Activated T-cell treated with anti-CD3 and anti-CD28 coated beads, Interleukin-2, amount 50 U/mL, for 48 hours (primary cell): ENCODE data around the gene SLC15A3.

ENCODE experiments used
- DNase-seq, 2 experiments: peaks; one replicate each; pipeline ENCODE4 v3.0.0-alpha.2; 2020

Gene SLC15A3

DNA sequence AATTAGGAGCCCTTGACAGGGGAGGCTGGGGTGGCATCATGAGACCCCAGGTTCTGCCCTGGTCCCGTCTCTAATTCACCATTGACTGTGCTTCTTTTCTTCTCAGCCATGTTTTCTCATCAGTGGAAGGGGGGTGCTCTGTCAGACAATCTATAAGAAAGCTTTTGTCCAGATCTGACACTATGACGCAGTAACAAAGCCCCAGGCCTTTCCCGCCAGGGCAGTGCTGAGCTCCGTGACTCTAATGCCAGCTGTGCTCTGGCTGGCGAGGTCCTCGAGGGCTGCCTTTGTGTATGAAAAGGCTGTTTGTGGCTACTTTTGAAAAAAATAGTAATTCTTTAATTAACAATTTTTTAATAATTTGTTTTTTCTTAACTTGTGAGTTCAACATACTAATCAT is 22.8 kb upstream of the SLC15A3 start:
- peak; percentile 62 for DNase-seq

DNA sequence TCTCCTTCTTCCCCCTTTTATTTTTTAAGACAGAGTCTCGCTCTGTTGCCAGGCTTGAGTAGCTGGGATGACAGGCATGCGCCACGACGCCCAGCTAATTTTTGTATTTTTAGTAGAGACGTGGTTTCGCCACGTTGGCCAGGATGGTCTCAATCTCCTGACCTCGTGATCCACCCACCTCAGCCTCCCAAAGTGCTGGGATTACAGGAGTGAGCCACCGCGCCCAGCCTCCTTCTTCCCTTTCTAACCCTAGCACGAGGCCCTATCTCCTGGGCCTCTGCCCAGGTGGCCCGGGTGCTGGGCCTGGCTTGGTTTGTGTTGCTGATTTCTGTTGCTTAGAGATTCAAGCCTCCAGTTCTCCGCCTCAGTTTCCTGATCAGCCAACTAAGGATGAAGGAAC is 22.3 kb upstream of the SLC15A3 start:
- peak; percentile 64 to 67 for DNase-seq

GRCh38 chr11:60973699-60974098 is 21.7 kb upstream of the SLC15A3 start:
- DNase-seq = peak; percentile 65 to 66

DNA sequence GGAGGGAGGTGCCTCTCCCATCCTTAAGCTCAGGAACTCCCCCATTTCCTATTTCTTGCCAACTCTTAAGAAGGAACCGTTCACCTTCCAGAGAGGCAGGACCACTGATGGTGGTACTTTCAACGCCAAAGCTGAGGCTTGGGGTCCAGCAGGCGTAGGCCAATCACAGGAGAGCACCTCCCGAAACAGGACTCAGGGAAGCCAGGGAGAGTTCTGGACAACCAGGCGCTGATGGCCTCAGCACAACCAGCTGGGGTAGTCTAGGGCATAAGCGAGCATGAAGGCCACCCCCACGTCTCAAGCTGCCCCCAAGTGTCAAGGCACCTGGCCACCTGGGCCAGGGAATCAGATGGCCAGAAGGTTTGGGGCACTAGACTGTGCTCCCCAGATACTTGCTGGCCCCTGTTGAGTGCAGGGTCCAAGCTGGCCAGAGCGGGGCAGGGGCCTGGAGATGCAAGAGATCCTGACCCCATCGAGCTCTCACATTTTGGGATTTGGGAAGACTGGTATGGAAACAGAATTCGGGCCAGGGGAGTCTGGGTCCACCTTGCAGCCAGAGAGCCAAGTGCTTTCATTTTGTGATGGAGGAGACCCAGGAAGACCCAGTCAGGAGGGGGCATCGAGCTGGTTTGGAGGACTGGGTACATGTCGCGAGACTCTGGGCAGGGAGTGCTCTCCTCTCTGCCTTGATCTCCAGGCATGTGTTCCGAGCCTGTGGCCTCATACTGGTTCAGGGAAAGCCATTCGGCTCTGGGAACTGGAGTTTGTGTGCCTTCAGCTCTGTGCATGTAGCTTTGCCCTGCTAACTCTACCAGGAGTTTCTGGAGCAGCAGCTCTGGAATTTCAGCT is 20.4 kb upstream of the SLC15A3 start:
- DNase-seq = peak; percentile 58 to 65

DNA sequence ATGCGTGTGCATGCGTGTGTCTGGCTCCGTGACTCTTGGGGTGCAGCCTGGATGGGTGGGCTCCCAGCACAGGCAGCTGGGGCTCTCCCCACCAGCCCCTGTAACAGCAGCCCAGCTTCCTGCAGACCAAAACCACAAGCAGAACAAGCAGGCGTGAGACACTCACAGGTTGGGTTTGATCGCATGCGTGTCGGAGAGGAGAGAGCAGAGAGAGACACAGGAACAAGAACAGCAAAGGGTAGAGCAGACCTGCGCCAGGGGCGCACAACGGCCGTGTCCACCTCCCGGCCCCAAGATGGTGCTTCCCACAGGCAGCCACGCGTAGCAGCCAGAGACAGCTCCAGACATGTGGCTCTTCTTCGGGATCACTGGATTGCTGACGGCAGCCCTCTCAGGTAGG is 19.5 kb upstream of the SLC15A3 start, which contains the start of gene CD6:
CD6 (plus strand) TSS at position 161 of the 400 bp plus-strand sequence; CDS start at position 347, 186 bp downstream.
- DNase-seq = peak; percentile 79 to 81

DNA sequence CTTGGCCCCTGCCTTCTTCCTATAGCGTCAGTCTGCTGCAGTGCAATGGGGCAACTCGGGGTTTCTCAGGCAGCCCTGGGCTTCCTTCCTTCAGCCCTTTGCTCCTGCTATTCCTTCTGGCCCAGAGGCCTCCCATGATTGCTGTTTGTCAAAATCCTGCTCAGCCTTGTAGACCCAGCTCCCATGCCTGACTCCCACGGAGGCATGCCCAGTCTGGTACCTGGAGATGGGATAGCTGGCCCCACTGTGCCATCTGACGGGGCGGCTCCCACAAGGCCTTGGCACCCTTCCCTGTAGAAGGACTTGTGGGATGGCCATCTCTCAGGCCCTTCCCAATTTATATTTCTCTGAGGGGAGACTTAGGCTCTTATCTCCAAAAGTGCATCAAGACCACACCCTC is 18.9 kb upstream of the SLC15A3 start:
- DNase-seq = peak; percentile 36 to 49

DNA sequence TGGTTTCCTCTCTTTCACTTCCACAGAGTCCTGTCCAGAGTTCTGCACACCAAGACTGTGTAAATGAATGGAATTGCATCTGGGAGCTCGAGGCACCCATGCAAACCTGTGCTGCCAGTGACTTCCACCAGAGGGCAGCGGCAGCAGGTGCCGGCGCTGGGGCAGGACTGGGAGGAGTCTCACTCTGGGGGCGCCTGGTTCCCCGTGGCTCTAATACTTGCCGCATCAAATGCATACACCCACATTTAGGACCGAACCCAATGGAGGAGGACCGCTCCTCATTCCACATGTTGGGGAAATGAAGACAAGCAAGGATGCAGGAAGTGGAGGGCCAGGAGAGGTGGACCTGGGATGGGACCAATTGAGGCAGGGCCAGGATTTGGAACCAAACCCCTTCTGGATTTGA is 18.4 kb upstream of the SLC15A3 start:
- DNase-seq = peak; percentile 91

DNA sequence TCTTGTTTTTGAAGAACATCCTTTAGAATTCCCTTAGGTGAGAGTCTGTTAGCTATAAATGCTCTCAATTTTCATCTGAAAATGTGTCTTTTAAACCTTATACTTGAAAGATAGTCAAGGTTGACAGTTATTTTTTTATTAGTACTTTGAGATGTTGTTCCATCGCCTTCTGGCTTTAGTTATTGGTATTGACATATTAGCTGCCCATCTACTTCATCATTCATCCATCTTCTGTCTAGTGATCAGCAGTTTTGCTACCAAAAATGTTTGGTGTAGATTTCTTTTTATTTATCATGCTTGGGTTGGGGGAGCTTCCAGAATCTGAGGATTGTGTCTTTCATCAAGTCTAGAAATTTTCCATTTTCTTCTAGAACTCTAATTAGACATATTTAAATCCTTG is 16.2 kb upstream of the SLC15A3 start:
- no peak for DNase-seq

DNA sequence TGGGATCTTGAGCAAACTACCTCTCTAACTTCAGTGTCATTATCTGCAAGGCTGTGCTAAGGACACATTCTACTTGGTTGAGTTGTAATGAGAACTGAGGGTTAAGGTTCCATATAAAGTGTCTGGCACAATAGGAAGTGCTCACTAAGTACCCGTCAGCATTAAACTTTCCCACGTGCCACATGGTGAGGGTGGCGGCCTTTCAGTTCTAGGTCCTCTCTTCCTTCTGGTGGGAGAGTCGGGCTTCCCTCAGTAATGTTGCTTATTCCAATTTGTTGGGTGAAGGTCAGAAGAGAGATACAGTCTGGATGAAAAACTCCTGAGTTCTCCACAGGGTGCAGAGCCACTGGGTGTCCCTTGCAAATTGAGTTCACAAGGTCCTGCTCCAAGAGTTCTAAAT is 14.9 kb upstream of the SLC15A3 start:
- DNase-seq = no peak

DNA sequence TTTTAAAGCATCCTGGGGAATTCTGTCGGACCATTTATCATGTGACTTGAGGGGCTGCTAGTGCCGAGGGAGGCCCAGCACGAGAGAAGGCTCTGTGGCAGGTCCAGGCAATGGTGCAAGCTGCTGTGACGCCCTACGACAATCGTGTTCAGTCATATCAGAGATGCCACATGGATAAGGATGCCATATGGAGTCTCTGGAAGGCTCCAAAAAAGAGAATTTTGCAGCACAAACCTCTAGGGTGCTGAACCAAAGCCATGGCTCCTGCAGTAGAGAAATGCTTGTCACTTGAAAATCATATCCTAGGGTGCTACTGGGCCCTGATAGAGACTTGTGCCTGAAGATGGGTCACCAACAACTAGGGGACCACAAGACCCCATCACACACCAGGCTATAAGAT is 12.8 kb upstream of the SLC15A3 start:
- no peak for DNase-seq

DNA sequence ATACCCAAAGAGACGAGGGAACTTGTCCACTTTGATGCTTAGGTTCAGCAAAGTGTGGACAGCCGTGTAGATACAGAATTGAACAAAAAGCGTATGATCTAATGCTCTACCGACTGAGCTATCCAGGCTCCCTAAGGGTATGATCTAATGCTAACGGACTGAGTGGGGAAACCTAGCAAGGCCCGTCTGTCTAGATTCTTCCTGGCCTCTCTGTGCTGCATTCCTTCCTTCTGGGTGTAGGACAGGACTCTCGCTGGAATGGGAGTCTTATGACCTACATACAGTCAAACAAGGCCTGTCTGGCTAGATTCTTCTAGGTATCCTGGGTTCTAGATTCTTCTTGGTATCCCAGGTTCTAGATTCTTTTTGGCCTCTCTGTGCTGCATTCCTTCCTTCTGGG is 8.4 kb upstream of the SLC15A3 start:
- no peak for DNase-seq

DNA sequence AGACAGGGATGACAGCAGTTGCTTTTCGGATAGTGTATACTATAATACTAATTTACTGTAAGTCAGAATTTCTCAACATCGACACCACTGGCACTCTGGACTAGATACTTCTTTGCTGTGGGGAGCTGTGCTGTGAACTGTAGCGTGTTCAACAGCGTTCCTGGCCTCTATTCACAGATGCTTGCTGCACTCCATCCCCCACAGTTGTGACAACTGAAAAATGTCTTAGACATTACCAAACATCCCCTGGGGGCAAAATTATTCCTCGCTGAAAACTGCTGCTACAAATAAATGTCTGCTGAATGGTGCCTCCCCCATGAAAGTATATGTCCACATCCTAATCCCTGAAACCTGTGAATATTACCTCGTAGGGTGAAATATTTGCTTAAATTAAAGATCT is 7.5 kb upstream of the SLC15A3 start:
- no peak for DNase-seq

- DNase-seq = no peak
Measured at GRCh38 chr11:60957188-60957587, 5.2 kb upstream of the SLC15A3 start.

GRCh38 chr11:60955571-60955970 is 3.6 kb upstream of the SLC15A3 start:
- DNase-seq = no peak

DNA sequence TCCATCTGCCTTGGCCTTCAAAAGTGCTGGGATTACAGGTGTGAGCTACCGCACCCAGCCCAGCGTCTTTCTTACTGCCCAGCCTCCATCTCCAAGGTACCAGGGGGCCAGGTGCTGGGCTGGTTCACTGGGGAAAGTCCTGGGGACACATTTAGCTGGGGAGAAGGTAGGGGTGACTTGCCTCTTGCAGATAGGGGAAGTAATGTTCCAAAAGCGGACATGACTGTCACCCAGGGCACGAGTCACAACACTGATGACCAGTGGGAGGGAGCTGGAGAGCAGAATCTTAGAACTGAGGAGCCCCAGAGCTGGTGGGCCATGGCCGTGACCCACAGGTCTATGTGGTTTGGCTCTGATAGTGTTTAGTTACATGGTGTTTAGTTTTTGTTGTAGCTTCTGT is 2.4 kb upstream of the SLC15A3 start:
- DNase-seq = no peak

- no peak for DNase-seq
Measured at GRCh38 chr11:60953781-60954180, 1.8 kb upstream of the SLC15A3 start.

DNA sequence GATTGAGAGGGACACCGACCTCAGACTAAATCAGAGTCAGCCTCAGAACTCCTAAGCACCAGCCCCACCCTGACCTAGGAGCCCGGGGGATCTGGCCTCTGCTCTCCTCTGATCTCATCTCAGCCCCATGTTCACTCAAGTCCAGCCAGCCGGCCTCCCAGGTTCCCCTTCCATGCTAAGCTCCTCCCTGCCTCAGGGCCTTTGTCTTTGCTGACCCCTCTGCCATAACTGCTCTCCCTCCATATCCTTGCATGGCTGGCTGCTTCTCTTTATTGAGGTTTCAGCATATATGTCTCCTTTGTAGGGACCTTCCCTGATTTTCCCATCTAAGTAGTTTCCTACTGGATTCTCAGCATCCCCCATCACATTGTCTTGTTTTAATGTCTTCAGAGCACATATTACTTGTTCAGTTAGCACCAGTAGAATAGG is 780 bp upstream of the SLC15A3 start:
- no peak for DNase-seq

GRCh38 chr11:60951606-60951903 is 421 bp downstream of the SLC15A3 start:
- DNase-seq = peak in 1 of 2 experiments; percentile 35

- DNase-seq = peak; percentile 38 to 54
Measured at GRCh38 chr11:60950933-60951605, 907 bp downstream of the SLC15A3 start.

DNA sequence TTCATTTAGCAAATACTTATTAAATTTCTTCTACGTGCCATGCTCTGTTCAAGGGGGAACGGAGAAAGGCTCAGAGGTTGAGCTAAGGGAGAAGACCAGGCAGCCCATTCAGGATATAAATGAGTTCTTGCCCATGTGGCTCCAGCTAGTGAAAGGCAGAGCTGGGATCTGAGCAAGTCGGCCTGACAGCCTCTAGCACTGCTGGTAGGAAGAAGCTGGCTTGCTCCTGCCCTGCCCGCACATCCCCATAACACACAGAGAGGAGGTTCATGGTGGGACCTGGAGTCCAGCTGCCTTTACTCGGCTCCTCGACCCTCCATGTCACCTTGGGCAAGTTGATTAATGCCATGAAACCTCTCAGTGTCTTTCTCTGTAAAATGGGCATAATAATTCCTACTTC is 2.0 kb downstream of the SLC15A3 start:
- no peak for DNase-seq

- no peak for DNase-seq
Measured at GRCh38 chr11:60948250-60948649, 3.7 kb downstream of the SLC15A3 start.

- no peak for DNase-seq
Measured at GRCh38 chr11:60947700-60948099, 4.3 kb downstream of the SLC15A3 start.

DNA sequence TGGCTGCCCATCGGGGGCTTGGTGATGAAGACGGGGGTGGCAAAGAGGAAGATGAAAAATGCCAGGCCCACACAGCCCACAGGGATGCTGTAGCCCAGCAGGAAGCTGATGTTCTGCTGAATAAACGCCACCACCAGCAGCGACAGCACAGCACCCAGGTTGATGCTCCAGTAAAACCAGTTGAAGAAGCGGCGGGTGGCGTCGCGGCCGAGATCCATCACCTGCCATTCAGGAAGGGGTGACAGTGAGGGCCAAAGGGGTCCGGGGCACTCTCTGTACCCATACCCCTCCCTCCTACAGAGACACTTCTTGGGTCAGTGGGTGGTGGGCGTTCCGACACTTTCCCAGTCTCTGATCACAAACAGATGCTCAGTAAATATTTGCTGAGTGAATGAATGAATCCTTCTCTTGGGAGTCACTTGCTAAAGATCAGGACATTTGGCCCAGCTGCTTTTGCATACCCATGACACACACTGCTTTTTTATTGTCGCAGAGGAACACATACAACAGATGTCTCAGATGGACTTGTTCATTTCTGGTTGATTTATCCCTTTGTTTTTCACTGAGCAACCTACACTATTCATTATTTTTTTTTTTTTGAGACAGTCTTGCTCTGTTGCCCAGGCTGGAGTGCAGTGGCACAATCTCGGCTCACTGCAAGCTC is 5.2 kb downstream of the SLC15A3 start:
- DNase-seq = no peak

DNA sequence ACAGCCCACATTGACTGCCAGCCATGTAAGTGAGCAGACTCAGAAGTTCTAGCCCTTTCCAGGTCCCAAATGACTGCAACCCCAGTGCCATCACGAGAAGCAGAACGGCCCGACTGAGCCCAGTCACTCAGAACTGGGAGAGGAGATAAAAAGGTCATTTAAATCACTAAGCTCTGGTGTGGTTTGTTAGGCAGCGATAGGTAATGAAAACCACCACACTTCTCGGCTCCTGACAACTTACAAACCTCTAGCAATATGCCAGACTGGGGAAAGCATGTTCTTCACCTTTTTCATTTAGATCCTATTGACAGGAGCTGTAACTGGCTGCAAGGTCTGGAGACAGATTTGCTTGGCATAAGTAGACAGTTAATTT is 6.7 kb downstream of the SLC15A3 start:
- DNase-seq = no peak
